CD4-positive, alpha-beta memory T cell (primary cell): Measurements from ENCODE around the gene ANGPTL5. TPM values are rescaled to one million over a fixed set of nuclear protein-coding genes. Genes with fewer than 3 reads are reported as not detected.

Experiments
- CTCF ChIA-PET: fragments of 350-600 bp; sonication (Branson Sonifier 250); formaldehyde crosslinking; loops from one replicate; lab custom pipeline; 2021; ENCODE audit warnings: inconsistent platforms; ENCODE audit not compliant: partially characterized antibody; lab: Charles Lee
- POLR2A ChIA-PET: fragments of 350-600 bp; sonication (Branson Sonifier 250); formaldehyde crosslinking; loops from one replicate; lab custom pipeline; 2021; ENCODE audit not compliant: partially characterized antibody; lab: Charles Lee
- DNase-seq, 5 donors: peaks; one replicate each; pipeline versions ENCODE4 v3.0.0 to v3.0.0-alpha.2; 2020 to 2022; ENCODE audit warnings: mixed read lengths in 1 of 5
- H3K27ac ChIP-seq: one replicate; pipeline ENCODE4 v1.7.0; 2013; ENCODE audit warnings: low read depth, low read length
- H3K27me3 ChIP-seq: 2 replicates; pipeline ENCODE4 v1.7.0; 2013; ENCODE audit warnings: mild to moderate bottlenecking, low read length, moderate library complexity; ENCODE audit not compliant: insufficient read depth
- H3K36me3 ChIP-seq: 2 replicates; pipeline ENCODE4 v1.7.0; 2013; ENCODE audit warnings: mild to moderate bottlenecking, low read length, moderate library complexity; ENCODE audit not compliant: insufficient read depth
- H3K4me1 ChIP-seq: 2 replicates; pipeline ENCODE4 v1.7.0; 2013; ENCODE audit warnings: mild to moderate bottlenecking, low read length, moderate library complexity; ENCODE audit not compliant: insufficient read depth
- H3K4me3 ChIP-seq, 2 donors: one replicate each; pipeline ENCODE4 v1.7.0; 2013; ENCODE audit warnings: low read length in 2 of 2, mild to moderate bottlenecking in 1 of 2
- H3K9me3 ChIP-seq, 2 donors: one replicate each; pipeline ENCODE4 v1.7.0; 2013; ENCODE audit warnings: low read length in 2 of 2, control low read depth in 1 of 2; ENCODE audit not compliant: control insufficient read depth in 1 of 2
- H3K27ac Mint-ChIP-seq, 7 donors: one replicate each; pipeline ENCODE4 v1.8.0; 2020 to 2021; ENCODE audit warnings: mixed read lengths in 7 of 7, mild to moderate bottlenecking in 6 of 7, inconsistent platforms in 3 of 7, moderate library complexity in 3 of 7
- H3K27me3 Mint-ChIP-seq, 2 donors: one replicate each; pipeline ENCODE4 v1.8.0; 2020 to 2021; ENCODE audit warnings: mixed read lengths in 2 of 2
- H3K36me3 Mint-ChIP-seq, 2 donors: one replicate each; pipeline ENCODE4 v1.8.0; 2020 to 2021; ENCODE audit warnings: mixed read lengths in 2 of 2, inconsistent platforms in 1 of 2, mild to moderate bottlenecking in 1 of 2
- H3K4me1 Mint-ChIP-seq, 4 donors: one replicate each; pipeline ENCODE4 v1.8.0; 2020 to 2021; ENCODE audit warnings: mixed read lengths in 4 of 4, mild to moderate bottlenecking in 1 of 4
- H3K4me3 Mint-ChIP-seq, 8 donors: one replicate each; pipeline ENCODE4 v1.8.0; 2020 to 2021; ENCODE audit warnings: mixed read lengths in 8 of 8, mild to moderate bottlenecking in 7 of 8, moderate library complexity in 6 of 8, inconsistent platforms in 3 of 8
- H3K9me3 Mint-ChIP-seq, 8 donors: one replicate each; pipeline ENCODE4 v1.8.0; 2020 to 2021; ENCODE audit warnings: mixed read lengths in 8 of 8, mild to moderate bottlenecking in 5 of 8, inconsistent platforms in 3 of 8, moderate library complexity in 1 of 8
- intact Hi-C: fragments of 100-400 bp; cut with micrococcal nuclease; formaldehyde crosslinking; loops from one replicate; pipeline ENCODE4 v1.15.1; 2023
- polyA plus RNA-seq, 2 donors: library from polyadenylated mRNA; unstranded; fragments of 300-500 nt; fragmentation: Illumina TruSeq; gene quantifications; one replicate each; pipeline ENCODE4 v1.2.3, GENCODE V29; 2021
- total RNA-seq, 2 experiments: library from RNA; stranded (reverse); gene quantifications; one replicate each; pipeline ENCODE4 v1.2.3, GENCODE V29; 2021

Gene ANGPTL5
- total and polyA plus RNA-seq, 4 experiments from 2014 or later: not detected

- H3K36me3 ChIP-seq: no peaks in the 10 kb centered on the region
- H3K4me1 Mint-ChIP-seq: no peaks in the 10 kb centered on the region
- H3K4me3 ChIP-seq: no peak overlapping the region
- no peaks in the 10 kb centered on the region for H3K4me1 ChIP-seq
- H3K4me3 Mint-ChIP-seq: no peak overlapping the region
- no peaks in the 10 kb centered on the region for H3K27me3 ChIP-seq
- POLR2A ChIA-PET: no interaction called here
- peaks cover 0 to 2% of the 10 kb centered on the region in 2 donors for H3K27me3 Mint-ChIP-seq
- no peak for DNase-seq
- no peaks in the 10 kb centered on the region for H3K9me3 ChIP-seq
- H3K9me3 Mint-ChIP-seq: no peaks in the 10 kb centered on the region
- peaks cover 2 to 16% of the 10 kb centered on the region in 2 donors for H3K36me3 Mint-ChIP-seq
- intact Hi-C loops: no loop called here
- H3K27ac Mint-ChIP-seq: no peak overlapping the region
- CTCF ChIA-PET: no interaction called here
- H3K27ac ChIP-seq: no peak overlapping the region
These were observed 28.6 kb upstream of the ANGPTL5 start for GRCh38 chr11:101944923-101945322.

GRCh38 chr11:101940901-101941520 lies 24.7 kb upstream of the ANGPTL5 start:
- no peak overlapping the region for H3K27ac Mint-ChIP-seq
- no peaks in the 10 kb centered on the region for H3K4me1 ChIP-seq
- no peaks in the 10 kb centered on the region for H3K36me3 ChIP-seq
- H3K27ac ChIP-seq: no peak overlapping the region
- H3K9me3 Mint-ChIP-seq: no peaks in the 10 kb centered on the region
- H3K36me3 Mint-ChIP-seq: peaks cover 0 to 11% of the 10 kb centered on the region in 2 donors
- ChIA-PET POLR2A (no interaction called here), CTCF (interaction anchor here (0.8 kb wide), 1 partner anchor 66 kb away, joined by 3 read pairs; no protein-coding TSS in a partner anchor)
- no peak for DNase-seq
- no peak overlapping the region for H3K4me3 ChIP-seq
- no peaks in the 10 kb centered on the region for H3K9me3 ChIP-seq
- H3K4me1 Mint-ChIP-seq: no peaks in the 10 kb centered on the region
- H3K27me3 Mint-ChIP-seq: peaks cover 0 to 2% of the 10 kb centered on the region in 2 donors
- intact Hi-C loops: no loop called here
- no peak overlapping the region for H3K4me3 Mint-ChIP-seq
- H3K27me3 ChIP-seq: no peaks in the 10 kb centered on the region

GRCh38 chr11:101931692-101932091 lies 15.4 kb upstream of the ANGPTL5 start:
- no peak overlapping the region for H3K4me3 ChIP-seq

GRCh38 chr11:101929294-101929915 lies 13.1 kb upstream of the ANGPTL5 start:
- intact Hi-C loops: no loop called here

More at GRCh38 chr11:101931692-101932091, 15.4 kb upstream of the ANGPTL5 start:
- no peaks in the 10 kb centered on the region for H3K4me1 Mint-ChIP-seq
- DNase-seq: no peak
- ChIA-PET POLR2A (no interaction called here), CTCF (no interaction called here)
- no peak overlapping the region for H3K27ac Mint-ChIP-seq
- no peaks in the 10 kb centered on the region for H3K27me3 ChIP-seq
- H3K9me3 ChIP-seq: no peaks in the 10 kb centered on the region
- intact Hi-C loops: no loop called here
- H3K4me1 ChIP-seq: no peaks in the 10 kb centered on the region
- H3K4me3 Mint-ChIP-seq: no peak overlapping the region
- no peak overlapping the region for H3K27ac ChIP-seq
- no peaks in the 10 kb centered on the region for H3K27me3 Mint-ChIP-seq
- peaks cover 0 to 21% (median 5%) of the 10 kb centered on the region in 8 donors for H3K9me3 Mint-ChIP-seq
- H3K36me3 ChIP-seq: no peaks in the 10 kb centered on the region
- peaks cover 7 to 8% of the 10 kb centered on the region in 2 donors for H3K36me3 Mint-ChIP-seq

GRCh38 chr11:101923554-101923953 lies 7.2 kb upstream of the ANGPTL5 start:
- ChIA-PET POLR2A (no interaction called here), CTCF (no interaction called here)
- no peaks in the 10 kb centered on the region for H3K27me3 Mint-ChIP-seq
- intact Hi-C loops: no loop called here
- Histone ChIP-seq H3K27ac (no peak overlapping the region), H3K27me3 (no peaks in the 10 kb centered on the region), H3K4me1 (no peaks in the 10 kb centered on the region), H3K36me3 (no peaks in the 10 kb centered on the region), H3K9me3 (no peaks in the 10 kb centered on the region), H3K4me3 (no peak overlapping the region)
- H3K9me3 Mint-ChIP-seq: peaks cover 0 to 7% (median 3%) of the 10 kb centered on the region in 8 donors
- no peak overlapping the region for H3K27ac Mint-ChIP-seq
- H3K4me3 Mint-ChIP-seq: no peak overlapping the region
- H3K4me1 Mint-ChIP-seq: no peaks in the 10 kb centered on the region
- peaks cover 0 to 3% of the 10 kb centered on the region in 2 donors for H3K36me3 Mint-ChIP-seq
- no peak for DNase-seq

More at GRCh38 chr11:101929294-101929915, 13.1 kb upstream of the ANGPTL5 start:
- no peaks in the 10 kb centered on the region for H3K36me3 ChIP-seq
- Mint-ChIP-seq H3K4me3 (no peak overlapping the region), H3K4me1 (no peaks in the 10 kb centered on the region), H3K9me3 (peaks cover 0 to 21% (median 5%) of the 10 kb centered on the region in 8 donors), H3K27ac (no peak overlapping the region), H3K27me3 (no peaks in the 10 kb centered on the region), H3K36me3 (peaks cover 7 to 12% of the 10 kb centered on the region in 2 donors)
- no peak for DNase-seq
- no peaks in the 10 kb centered on the region for H3K4me1 ChIP-seq
- H3K27me3 ChIP-seq: no peaks in the 10 kb centered on the region
- no peak overlapping the region for H3K27ac ChIP-seq
- H3K4me3 ChIP-seq: no peak overlapping the region
- H3K9me3 ChIP-seq: no peaks in the 10 kb centered on the region
- POLR2A ChIA-PET: no interaction called here
- CTCF ChIA-PET: no interaction called here

- Histone ChIP-seq H3K4me1 (peaks cover 2% of the 10 kb centered on the region), H3K27ac (no peak overlapping the region), H3K27me3 (no peaks in the 10 kb centered on the region), H3K36me3 (no peaks in the 10 kb centered on the region), H3K9me3 (no peaks in the 10 kb centered on the region), H3K4me3 (no peak overlapping the region)
- intact Hi-C loops: no loop called here
- H3K27ac Mint-ChIP-seq: no peak overlapping the region
- DNase-seq: no peak
- POLR2A ChIA-PET: no interaction called here
- peaks cover 5 to 6% (median 5%) of the 10 kb centered on the region in 4 donors for H3K4me1 Mint-ChIP-seq
- H3K9me3 Mint-ChIP-seq: no peaks in the 10 kb centered on the region
- H3K4me3 Mint-ChIP-seq: no peak overlapping the region
- CTCF ChIA-PET: no interaction called here
- no peaks in the 10 kb centered on the region for H3K27me3 Mint-ChIP-seq
- H3K36me3 Mint-ChIP-seq: no peaks in the 10 kb centered on the region
These were observed 4.7 kb upstream of the ANGPTL5 start for GRCh38 chr11:101920992-101921391.

GRCh38 chr11:101917226-101917625 lies 904 bp upstream of the ANGPTL5 start:
- Histone ChIP-seq H3K9me3 (no peaks in the 10 kb centered on the region), H3K27me3 (no peaks in the 10 kb centered on the region), H3K4me3 (no peak overlapping the region), H3K27ac (no peak overlapping the region), H3K36me3 (no peaks in the 10 kb centered on the region), H3K4me1 (peaks cover 18% of the 10 kb centered on the region)
- Mint-ChIP-seq H3K36me3 (peaks cover 0 to 4% of the 10 kb centered on the region in 2 donors), H3K27me3 (no peaks in the 10 kb centered on the region), H3K4me1 (peaks cover 18 to 25% (median 22%) of the 10 kb centered on the region in 4 donors), H3K27ac (no peak overlapping the region), H3K4me3 (no peak overlapping the region), H3K9me3 (no peaks in the 10 kb centered on the region)
- no peak for DNase-seq
- ChIA-PET POLR2A (no interaction called here), CTCF (no interaction called here)
- intact Hi-C loops: loop anchor here (10.0 kb wide), 2 partner anchors 428 to 538 kb away; partner anchors contain the start of genes BIRC2 and TMEM123
